HepG2 (cell line): ENCODE data around the gene MCM8. TPM values are rescaled to one million over a fixed set of nuclear protein-coding genes. Genes with fewer than 3 reads are reported as not detected.

Experiments used
- ATAC-seq: fragments of 200-7000 bp; cut with Tn5 transposase; 3 replicates; pipeline ENCODE4 v1.9.1; 2020; ENCODE audit warnings: mild to moderate bottlenecking, moderate library complexity
- BruUV-seq: library from RNA; stranded (reverse); fragments of 400-500 nt; replicated peaks from 2 replicates; lab custom pipeline; 2021; lab: Mats Ljungman, UMichigan
- CTCF ChIA-PET: fragments of 300-600 bp; formaldehyde crosslinking; extraction: SDS; loops from one replicate; lab custom pipeline; 2021; ENCODE audit warnings: low total read pairs, inconsistent platforms, low intra/inter-chr PET ratio; lab: Yijun Ruan, JAX
- POLR2A ChIA-PET: fragments of 350-600 bp; sonication (Branson Sonifier 250); formaldehyde crosslinking; loops from one replicate; lab custom pipeline; 2020; ENCODE audit warnings: antibody characterized with exemption, inconsistent platforms; lab: Yijun Ruan, JAX
- DNase-seq: peaks from one replicate; pipeline ENCODE4 v3.0.0-alpha.2; 2015; ENCODE audit warnings: low spot score
- FAIRE-seq: peaks from 3 replicates; lab custom pipeline; 2011; peaks lifted over from hg19 to GRCh38; lab: Jason Lieb, UNC
- H2AFZ ChIP-seq: one replicate; pipeline ENCODE4 v1.6.1; 2011; ENCODE audit warnings: low read length, inconsistent platforms
- H3K27ac ChIP-seq: fragments of 300-600 bp; 3 replicates; pipeline ENCODE4 v1.8.0; 2011; ENCODE audit warnings: mixed run types, mild to moderate bottlenecking, mixed read lengths, low read length, inconsistent platforms; ENCODE audit not compliant: insufficient read depth; ENCODE audit errors: extremely low read length
- H3K27me3 ChIP-seq, 2 experiments: fragments of 200-600 bp in 1 of 2; 2 replicates in 1 of 2; 3 replicates in 1 of 2; pipeline versions ENCODE4 v1.6.0 to v1.8.0; 2011; ENCODE audit warnings: low read length in 2 of 2, mild to moderate bottlenecking in 2 of 2, moderate library complexity in 2 of 2, inconsistent platforms in 1 of 2; ENCODE audit not compliant: insufficient read depth in 2 of 2, control insufficient read depth in 1 of 2
- H3K36me3 ChIP-seq, 2 experiments: fragments of 200-600 bp in 1 of 2; replicated peaks in 1 of 2; 2 replicates in 1 of 2; 3 replicates in 1 of 2; pipeline versions ENCODE4 v1.5.1 to v1.8.0; 2011; ENCODE audit warnings: low read length in 2 of 2, inconsistent platforms in 1 of 2; ENCODE audit not compliant: insufficient read depth in 2 of 2, control insufficient read depth in 1 of 2
- H3K4me1 ChIP-seq: 2 replicates; pipeline ENCODE4 v1.5.1; 2012; ENCODE audit warnings: low read length, inconsistent platforms; ENCODE audit not compliant: insufficient read depth
- H3K4me2 ChIP-seq: 2 replicates; pipeline ENCODE4 v1.6.0; 2011; ENCODE audit warnings: low read depth, low read length, inconsistent platforms
- H3K4me3 ChIP-seq, 3 experiments: fragments of 200-600 bp in 1 of 3; sonication (generic), shearing (Covaris generic) in 1 of 3; replicated peaks in 1 of 3; 2 replicates each; pipeline ENCODE4 v1.5.1; 2011 to 2016; ENCODE audit warnings: low read length in 3 of 3, inconsistent platforms in 2 of 3, low read depth in 2 of 3, mild to moderate bottlenecking in 2 of 3, control low read depth in 1 of 3, mixed read lengths in 1 of 3; ENCODE audit not compliant: insufficient read depth in 1 of 3
- H3K79me2 ChIP-seq: one replicate; pipeline ENCODE4 v1.6.1; 2011; ENCODE audit warnings: low read length, inconsistent platforms; ENCODE audit not compliant: insufficient read depth
- H3K9ac ChIP-seq: 2 replicates; pipeline ENCODE4 v1.6.0; 2011; ENCODE audit warnings: mild to moderate bottlenecking, low read depth, low read length, inconsistent platforms; ENCODE audit not compliant: insufficient read depth
- H3K9me3 ChIP-seq: 2 replicates; pipeline ENCODE4 v1.5.1; 2012; ENCODE audit warnings: mild to moderate bottlenecking, low read length
- H4K20me1 ChIP-seq: 2 replicates; pipeline ENCODE4 v1.6.0; 2011; ENCODE audit warnings: inconsistent platforms, mild to moderate bottlenecking, low read length, moderate library complexity; ENCODE audit not compliant: insufficient read depth
- EED ChIP-seq: sonication (generic); formaldehyde crosslinking; IDR thresholded peaks from 2 replicates; pipeline ENCODE4 v1.5.0; 2020; ENCODE audit warnings: mild to moderate bottlenecking, missing genetic modification reagents
- RARA ChIP-seq: IDR thresholded peaks from 2 replicates; pipeline ENCODE4 v1.6.1; 2016; ENCODE audit warnings: missing genetic modification reagents, missing compliant biosample characterization
- ZNF703 ChIP-seq: sonication (generic); formaldehyde crosslinking; IDR thresholded peaks from 2 replicates; pipeline ENCODE4 v1.5.1; 2020; ENCODE audit warnings: missing genetic modification reagents, mild to moderate bottlenecking, moderate library complexity, borderline replicate concordance
- ZNF792 ChIP-seq: IDR thresholded peaks from 2 replicates; pipeline ENCODE4 v1.6.1; 2016
- WGBS: methylation state at CpG from one replicate; pipeline ENCODE4 v1.1.6; 2017; ENCODE audit warnings: low lambda C conversion rate; 5-methylcytosine and 5-hydroxymethylcytosine counted together
- in situ Hi-C: cut with HindIII; loops from 2 replicates; pipeline ENCODE4 v1.10.0; 2017; ENCODE audit warnings: low pct_unique_long_range_greater_than_20kb; ENCODE audit not compliant: extremely low pct_ligation_motif_present
- intact Hi-C: fragments of 100-400 bp; cut with micrococcal nuclease; formaldehyde crosslinking; loops from one replicate; pipeline ENCODE4 v1.10.0; 2022; ENCODE audit not compliant: unreplicated experiment
- polyA plus RNA-seq, 8 experiments: library from polyadenylated mRNA; depleted of rRNA in 3 of 8; stranded (reverse) in 7 of 8; unstranded in 1 of 8; fragments of >200 nt; fragmentation: Illumina TruSeq in 4 of 8; extraction: Trizol in 4 of 8; gene quantifications; 2 replicates each; pipeline versions ENCODE4 v1.2.1 to v1.2.3, GENCODE V29; 2011 to 2016; ENCODE audit warnings: low read depth in 4 of 8, missing spikeins in 1 of 8, mixed read lengths in 1 of 8; ENCODE audit not compliant: insufficient read depth in 1 of 8
- total RNA-seq, 5 experiments: library from RNA; depleted of rRNA; stranded (reverse); fragments of >200 nt; fragmentation: Illumina TruSeq; extraction: Trizol; gene quantifications; 2 replicates each; pipeline ENCODE4 v1.2.3, GENCODE V29; 2016; ENCODE audit warnings: low read depth in 1 of 5
- TF ChIP-seq, protein P1 (sequence below): fragments of 450-650 bp; IDR thresholded peaks from 2 replicates; pipeline ENCODE4 v1.6.1; 2017; ENCODE audit warnings: mild to moderate bottlenecking

Gene MCM8
- total and polyA plus RNA-seq, 2 of the 13 experiments (the other 11 are each of a cell fraction or from before 2014, with no cell fraction given): 11.5 to 59.3 TPM

DNA sequence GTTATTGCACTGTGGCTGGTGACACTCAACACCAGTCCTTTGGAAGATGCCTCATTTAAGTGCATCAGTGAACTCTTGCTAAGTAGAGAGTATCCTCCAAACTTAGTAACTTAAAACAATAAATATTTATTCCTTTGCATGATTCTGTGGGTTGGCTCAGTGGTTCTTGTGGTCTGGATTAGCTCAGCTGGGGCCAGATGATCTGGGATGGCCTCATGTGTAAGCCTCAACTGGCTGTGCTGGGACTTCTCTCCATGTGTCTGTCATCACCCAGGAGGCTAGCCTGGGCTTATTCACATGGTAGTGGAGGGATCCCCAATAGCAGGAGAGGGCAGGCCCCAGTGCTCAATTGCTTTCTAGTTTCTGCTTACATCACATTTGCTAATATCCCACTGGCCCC, 95.1 kb downstream of the MCM8 start (continued):
- TF ChIP-seq, protein P1, sequence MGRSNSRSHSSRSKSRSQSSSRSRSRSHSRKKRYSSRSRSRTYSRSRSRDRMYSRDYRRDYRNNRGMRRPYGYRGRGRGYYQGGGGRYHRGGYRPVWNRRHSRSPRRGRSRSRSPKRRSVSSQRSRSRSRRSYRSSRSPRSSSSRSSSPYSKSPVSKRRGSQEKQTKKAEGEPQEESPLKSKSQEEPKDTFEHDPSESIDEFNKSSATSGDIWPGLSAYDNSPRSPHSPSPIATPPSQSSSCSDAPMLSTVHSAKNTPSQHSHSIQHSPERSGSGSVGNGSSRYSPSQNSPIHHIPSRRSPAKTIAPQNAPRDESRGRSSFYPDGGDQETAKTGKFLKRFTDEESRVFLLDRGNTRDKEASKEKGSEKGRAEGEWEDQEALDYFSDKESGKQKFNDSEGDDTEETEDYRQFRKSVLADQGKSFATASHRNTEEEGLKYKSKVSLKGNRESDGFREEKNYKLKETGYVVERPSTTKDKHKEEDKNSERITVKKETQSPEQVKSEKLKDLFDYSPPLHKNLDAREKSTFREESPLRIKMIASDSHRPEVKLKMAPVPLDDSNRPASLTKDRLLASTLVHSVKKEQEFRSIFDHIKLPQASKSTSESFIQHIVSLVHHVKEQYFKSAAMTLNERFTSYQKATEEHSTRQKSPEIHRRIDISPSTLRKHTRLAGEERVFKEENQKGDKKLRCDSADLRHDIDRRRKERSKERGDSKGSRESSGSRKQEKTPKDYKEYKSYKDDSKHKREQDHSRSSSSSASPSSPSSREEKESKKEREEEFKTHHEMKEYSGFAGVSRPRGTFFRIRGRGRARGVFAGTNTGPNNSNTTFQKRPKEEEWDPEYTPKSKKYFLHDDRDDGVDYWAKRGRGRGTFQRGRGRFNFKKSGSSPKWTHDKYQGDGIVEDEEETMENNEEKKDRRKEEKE: no peak
- TF ChIP-seq ZNF792 (CRISPR knock-in tag): no peak

DNA sequence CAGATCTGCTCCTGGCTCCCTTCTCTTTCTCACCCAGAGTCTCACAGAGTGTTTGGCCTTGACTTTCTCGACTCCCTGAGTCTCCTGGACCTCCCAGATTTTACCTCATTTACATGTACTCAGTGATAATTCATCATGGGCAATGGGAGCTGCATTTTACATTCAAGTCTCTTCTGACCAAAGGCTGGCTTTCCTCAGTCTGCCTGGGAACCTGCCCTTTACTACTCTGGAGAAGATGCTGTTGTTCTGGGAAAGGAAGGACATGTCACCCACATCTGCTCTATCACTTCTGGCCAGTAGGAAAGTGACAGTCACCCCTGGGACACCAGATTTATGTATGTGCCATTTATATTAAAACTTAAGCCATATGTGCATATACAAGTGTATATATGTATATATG, 96.0 kb downstream of the MCM8 start:
- Histone ChIP-seq H3K9ac (no peak overlapping the region), H3K4me3 (no peak overlapping the region), H2AFZ (no peak overlapping the region), H3K4me1 (0 out of 2 replicates have a peak, but pooled peaks cover 5% of the 10 kb centered on the region), H3K79me2 (no peaks in the 10 kb centered on the region)
- intact Hi-C loops: no loop called here
- DNase-seq (no peak), ATAC-seq (no peak)
- POLR2A ChIA-PET: no interaction called here
- BruUV-seq: no TSS peak
- TF ChIP-seq ZNF703 (CRISPR knock-in tag) (no peak), RARA (CRISPR knock-in tag) (no peak), EED (CRISPR knock-in tag) (no peak)
- TF ChIP-seq, all 625 proteins: peak for 0
- WGBS: 24% methylated on average over 1 of the region's 1 CpG
- no peak overlapping the region for H3K4me2 ChIP-seq
- 0 out of 5 replicates have a peak, but pooled peaks cover 0 to 1% of the 10 kb centered on the region in 2 experiments for H3K27me3 ChIP-seq
- peaks cover 5 to 8% of the 10 kb centered on the region in 2 experiments for H3K36me3 ChIP-seq
- H3K27ac ChIP-seq: no peak overlapping the region
- FAIRE-seq: no peak
- CTCF ChIA-PET: no interaction called here
- in situ Hi-C loops: no loop called here
- no peaks in the 10 kb centered on the region for H4K20me1 ChIP-seq
- H3K9me3 ChIP-seq: no peaks in the 10 kb centered on the region
